ENCODE measurements around the gene ZNF280B. TPM values are rescaled to one million over a fixed set of nuclear protein-coding genes. Genes with fewer than 3 reads are reported as not detected.

The ZNF280B gene
- total RNA-seq, 1 experiment from 2014 or later = 8.2 TPM

- H3K27ac ChIP-seq (ENCODE audit: insufficient read length, low read depth, low read length) = no peak overlapping the region
- H3K4me2 ChIP-seq (ENCODE audit: insufficient read depth, insufficient read length, low read length) = no peak overlapping the region
- H2BK15ac ChIP-seq (ENCODE audit: low read depth, low read length) = no peak overlapping the region
- no peak overlapping the region for H3T11ph ChIP-seq (ENCODE audit: low read length)
- H3K79me2 ChIP-seq (ENCODE audit: insufficient read depth, low read length) = no peaks in the 10 kb centered on the region
- no peak overlapping the region for H2BK12ac ChIP-seq (ENCODE audit: insufficient read length, low read depth, low read length)
- Mint-ChIP-seq H3K36me3 (ENCODE audit: insufficient read depth in 1 of 3, low read depth in 3 of 3) (peaks cover 8 to 11% (median 10%) of the 10 kb centered on the region in 3 experiments; a peak in 6 of 7 replicates), H3K9me3 (peaks cover 52 to 53% of the 10 kb centered on the region in 2 experiments), H3K4me3 (no peak overlapping the region), H3K27me3 (ENCODE audit: low read depth) (peaks cover 100% of the 10 kb centered on the region), H3K4me1 (peaks cover 0 to 2% of the 10 kb centered on the region in 2 experiments; a peak in 2 of 4 replicates), H3K27ac (no peak overlapping the region)
- H2BK120ac ChIP-seq (ENCODE audit: low read depth, low read length, poor library complexity, severe bottlenecking) = no peak overlapping the region
- H3K4ac ChIP-seq (ENCODE audit: low read depth, low read length) = no peak overlapping the region
- no peaks in the 10 kb centered on the region for H3K23me2 ChIP-seq (ENCODE audit: insufficient read length, low read depth, low read length, poor library complexity, severe bottlenecking)
- peaks cover 19% of the 10 kb centered on the region for H3K27me3 ChIP-seq (ENCODE audit: insufficient read depth, low read length)
- H3K23ac ChIP-seq (ENCODE audit: insufficient read length, low read depth, low read length) = no peak overlapping the region
- no peaks in the 10 kb centered on the region for H4K20me1 ChIP-seq (ENCODE audit: control insufficient read depth, insufficient read depth, insufficient read length)
- no peak overlapping the region for H2AK5ac ChIP-seq (ENCODE audit: insufficient read length, low read length)
- H3K56ac ChIP-seq (ENCODE audit: insufficient read length, low read depth, low read length) = no peak overlapping the region
- H2AFZ ChIP-seq (ENCODE audit: low read length) = no peak overlapping the region
- no peak overlapping the region for H2BK5ac ChIP-seq (ENCODE audit: insufficient read length, low read length)
- no peak overlapping the region for H2BK20ac ChIP-seq (ENCODE audit: low read depth, low read length, poor library complexity, severe bottlenecking)
- no peak overlapping the region for H3K14ac ChIP-seq (ENCODE audit: insufficient read depth, low read length)
- no peak overlapping the region for H4K5ac ChIP-seq (ENCODE audit: insufficient read length, low read depth, low read length)
- no peak overlapping the region for H4K8ac ChIP-seq (replicated peaks; ENCODE audit: insufficient read length, low read depth, low read length)
- H3K79me1 ChIP-seq (ENCODE audit: insufficient read depth, low read depth, low read length, poor library complexity, severe bottlenecking) = no peaks in the 10 kb centered on the region
- no CpG with 5 or more reads among the region's 2 CpGs for WGBS (ENCODE audit: extremely low coverage, insufficient read length, low lambda C conversion rate)
- no peaks in the 10 kb centered on the region for H3K4me1 ChIP-seq (ENCODE audit: insufficient read depth, low read length)
- no peak overlapping the region for H3K9ac ChIP-seq (ENCODE audit: extremely low read depth, insufficient read length, low read length)
- no peak for DNase-seq
- H3K9me3 ChIP-seq (ENCODE audit: control insufficient read depth, low read depth, low read length) = peaks cover 17% of the 10 kb centered on the region
- no peak overlapping the region for H4K91ac ChIP-seq (ENCODE audit: insufficient read length, low read depth, low read length)
- H3K18ac ChIP-seq (ENCODE audit: insufficient read length, low read depth, low read length) = no peak overlapping the region
- TF ChIP-seq CTCF (conservative IDR thresholded peaks at IDR 0.05) = no peak
Measured at GRCh38 chr22:22458387-22458786, 50.2 kb downstream of the ZNF280B start.
